HG02678 (cell line): Measurements from ENCODE around the gene TMEM253.

ENCODE experiments used
- ATAC-seq: cut with Tn5 transposase; IDR thresholded peaks from one replicate; pipeline ENCODE4 v1.9.1; 2021; ENCODE audit warnings: mild to moderate bottlenecking, moderate library complexity; ENCODE audit not compliant: unreplicated experiment

Gene TMEM253

DNA sequence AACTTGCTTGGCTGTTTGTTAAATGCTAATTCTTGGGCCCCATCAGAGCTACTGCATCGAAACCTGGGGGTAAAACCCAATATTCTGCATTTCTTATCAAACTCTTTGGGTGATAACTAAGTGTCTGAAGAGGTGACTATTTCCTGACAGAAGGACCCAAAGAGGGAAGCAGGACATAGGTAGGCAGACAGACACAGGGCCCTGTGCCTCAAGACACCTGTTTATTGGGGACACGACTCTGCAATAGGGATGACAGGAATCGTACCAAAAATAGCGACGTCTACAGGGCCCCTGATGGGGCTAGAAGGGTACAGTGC is 11.0 kb upstream of the TMEM253 start:
- no peak for ATAC-seq

DNA sequence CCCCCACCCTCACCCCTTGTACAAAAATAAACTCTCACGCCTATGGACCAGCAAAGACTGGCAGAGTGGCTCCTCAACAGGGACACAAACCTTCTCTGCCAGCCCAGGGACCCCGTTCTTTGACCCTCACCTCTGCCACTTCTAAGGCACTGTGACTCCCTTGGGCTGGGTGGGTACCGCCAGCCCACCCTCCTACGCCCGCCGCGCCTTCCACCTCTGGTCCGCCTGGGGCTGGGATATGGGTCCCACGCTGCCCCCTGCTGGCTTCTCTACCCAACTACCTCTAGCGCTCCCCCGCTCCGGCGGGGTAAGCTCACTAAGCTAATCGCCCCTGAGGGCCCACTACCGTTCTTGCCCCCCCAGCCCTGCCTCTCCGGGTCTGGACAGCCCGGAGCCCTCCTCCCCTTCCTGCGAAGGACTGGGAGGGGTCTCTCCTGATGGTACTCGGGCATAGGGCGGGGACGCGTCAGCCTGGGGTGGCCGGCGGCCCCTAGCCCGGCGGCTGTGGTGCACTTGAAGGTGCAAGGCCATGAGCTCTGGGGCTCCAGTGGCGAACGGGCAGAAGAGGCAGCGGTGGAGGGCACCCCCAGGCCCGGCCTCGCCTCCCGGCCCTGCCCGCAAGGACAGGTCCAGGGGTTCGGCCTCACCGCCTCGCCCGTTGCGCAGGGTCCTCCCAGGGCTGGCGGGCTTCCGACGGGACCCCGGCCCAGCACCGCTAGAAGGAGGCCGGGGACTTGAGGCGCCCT is 10.5 kb upstream of the TMEM253 start:
- ATAC-seq, result no peak

DNA sequence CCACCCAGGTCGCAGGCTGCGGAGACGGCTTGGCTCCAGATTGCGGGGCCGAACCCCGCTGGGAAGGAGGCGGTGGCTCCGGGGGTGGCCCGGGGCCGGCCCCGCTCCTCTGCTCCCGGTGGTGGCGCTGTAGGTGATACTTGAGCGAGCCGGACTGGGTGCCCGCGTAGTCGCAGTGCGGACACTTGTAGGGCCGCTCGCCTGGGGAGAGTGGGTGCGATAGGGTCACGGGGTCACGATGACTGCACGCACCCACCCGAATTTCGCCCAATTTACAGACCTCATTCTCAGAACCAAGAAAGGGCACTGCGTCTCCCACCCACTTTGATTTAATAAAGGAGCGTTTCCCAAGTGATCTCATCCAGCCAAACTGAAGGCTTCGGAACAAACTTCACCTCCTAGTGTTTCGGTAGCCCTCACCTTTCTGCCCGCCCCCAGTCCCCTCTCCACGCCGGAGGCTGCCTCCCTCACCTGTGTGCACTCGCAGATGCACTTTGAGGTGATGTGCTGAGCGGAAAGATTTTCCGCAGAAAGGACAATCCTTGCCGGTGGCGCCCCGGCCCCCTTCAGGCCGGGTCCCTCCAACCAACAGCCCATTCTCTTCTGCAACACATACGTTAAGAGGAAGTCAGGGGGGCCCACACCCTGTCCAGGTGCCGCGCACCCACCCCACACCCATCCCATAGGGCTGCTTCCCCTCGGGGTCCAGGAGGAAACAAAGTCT is 9.8 kb upstream of the TMEM253 start:
- ATAC-seq, result no peak

DNA sequence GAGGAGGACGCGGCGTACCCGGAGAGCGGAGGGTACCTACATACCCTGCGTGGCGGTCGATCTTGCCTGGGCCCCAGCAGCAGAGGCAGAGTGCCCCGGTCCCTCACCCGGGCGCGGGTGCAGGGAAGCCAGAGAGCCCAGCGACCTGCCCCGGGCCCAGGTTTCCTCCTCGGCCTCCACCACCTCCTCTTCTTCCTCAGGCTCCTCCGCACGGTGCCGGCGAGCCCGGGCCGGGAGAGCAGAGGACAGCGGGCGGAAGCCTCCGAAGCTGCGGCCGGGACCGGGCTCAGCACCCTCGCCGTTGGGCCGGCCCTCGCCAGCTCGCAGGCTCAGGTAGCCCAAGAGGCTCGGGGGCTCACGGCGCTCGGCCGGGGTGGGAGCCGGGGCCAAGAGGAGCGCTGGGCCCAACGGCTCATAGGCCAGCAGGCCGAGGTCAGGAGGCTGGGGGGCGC is 9.0 kb upstream of the TMEM253 start:
- ATAC-seq, result no peak

DNA sequence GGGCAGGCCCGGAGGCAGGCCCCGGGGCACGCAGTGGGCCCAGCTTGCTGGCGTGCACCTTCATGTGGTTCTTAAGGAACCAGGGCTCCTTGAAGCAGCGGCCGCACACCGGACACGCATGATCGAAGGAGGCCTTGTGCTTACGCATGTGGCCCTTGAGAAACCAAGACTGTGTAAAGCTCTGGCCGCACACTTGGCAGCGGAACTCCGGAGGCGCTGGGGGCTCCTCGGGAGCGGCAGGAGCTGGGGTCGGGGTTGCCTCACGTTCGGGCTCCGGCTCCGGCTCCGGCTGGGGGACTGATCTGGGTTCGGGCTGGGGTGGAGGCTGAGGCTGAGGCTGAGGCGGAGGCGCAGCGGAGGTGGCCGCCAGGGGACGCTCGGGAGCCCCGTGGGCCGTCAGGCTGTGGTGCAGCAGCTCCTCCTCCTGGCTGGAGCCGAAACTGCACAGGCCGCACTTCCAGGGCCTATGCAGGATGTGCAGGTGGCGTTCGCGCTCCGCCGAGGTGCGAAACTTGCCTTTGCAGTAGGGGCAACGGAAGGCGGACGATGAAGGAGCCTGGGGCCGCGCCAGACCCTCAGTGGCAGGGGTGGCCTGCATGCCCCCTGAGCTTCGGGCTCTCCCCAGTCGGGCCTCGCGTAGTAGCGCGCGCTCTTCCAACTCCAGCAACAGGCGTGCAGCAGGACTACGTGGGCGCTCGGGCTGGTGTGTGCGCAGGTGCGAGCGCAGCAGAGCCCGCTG is 8.4 kb upstream of the TMEM253 start:
- ATAC-seq, result peak; percentile 82

DNA sequence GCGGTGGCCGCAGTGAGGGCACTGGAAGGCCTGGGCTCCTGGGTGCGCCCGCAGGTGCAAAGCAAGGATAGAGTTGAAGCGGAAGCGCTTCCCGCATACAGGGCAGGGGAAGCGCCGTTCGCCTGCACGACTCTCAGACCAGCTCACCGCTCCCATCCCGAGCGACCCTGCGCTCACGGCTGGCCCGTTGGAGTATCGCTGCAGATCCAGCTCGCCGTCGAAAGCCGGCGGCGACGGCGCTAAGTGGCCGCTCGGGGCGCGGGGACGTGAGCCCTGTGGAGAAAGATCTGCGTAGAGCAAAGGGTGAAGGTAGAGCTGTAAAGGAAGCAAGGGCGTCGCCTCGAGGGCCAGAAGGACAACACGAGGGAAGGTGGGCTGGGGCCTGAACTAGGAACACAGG is 7.8 kb upstream of the TMEM253 start:
- no peak for ATAC-seq

DNA sequence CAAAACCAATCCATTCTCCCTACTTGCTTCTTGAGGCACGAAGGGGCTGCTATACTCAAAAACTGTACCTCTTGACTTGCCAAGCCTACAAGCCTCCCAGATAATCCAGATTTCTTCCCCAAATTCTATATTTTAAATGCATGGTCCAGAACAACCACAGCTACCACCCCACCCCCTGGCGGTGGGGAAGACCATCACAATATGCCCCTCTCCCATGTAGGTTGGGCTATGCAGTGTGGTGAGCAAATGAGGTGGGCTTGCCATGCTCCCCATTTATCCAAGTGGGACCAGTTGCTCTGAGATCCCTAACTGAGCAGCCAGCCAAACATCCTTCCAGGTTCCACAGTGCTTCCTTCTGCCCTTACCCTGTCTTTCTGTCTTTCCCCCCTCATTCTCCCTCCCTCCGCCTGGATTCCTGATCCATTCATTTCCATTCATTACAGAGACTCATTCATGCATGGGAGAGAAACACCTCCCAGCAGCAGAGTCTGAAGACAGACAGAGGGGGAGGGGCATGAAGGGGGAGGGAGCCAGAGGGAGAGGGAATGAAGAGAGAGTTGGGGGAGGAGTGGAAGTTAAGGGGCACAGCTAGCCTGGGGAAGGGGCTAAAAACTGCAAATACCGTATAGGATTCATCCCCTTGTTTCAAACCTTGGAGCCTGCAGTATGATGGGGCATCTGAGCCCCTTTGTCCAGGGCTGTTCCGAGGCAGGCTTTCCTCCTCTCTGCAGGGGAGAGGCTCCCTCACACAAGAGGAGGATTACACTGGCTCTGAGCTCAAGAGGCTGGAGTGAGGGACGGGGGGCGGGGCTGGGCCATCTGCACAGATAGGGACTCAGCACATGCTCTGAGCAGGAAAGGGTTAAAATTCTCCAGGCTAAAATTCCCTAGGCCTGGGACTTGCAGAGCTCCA is 6.8 kb upstream of the TMEM253 start:
- ATAC-seq, result no peak

DNA sequence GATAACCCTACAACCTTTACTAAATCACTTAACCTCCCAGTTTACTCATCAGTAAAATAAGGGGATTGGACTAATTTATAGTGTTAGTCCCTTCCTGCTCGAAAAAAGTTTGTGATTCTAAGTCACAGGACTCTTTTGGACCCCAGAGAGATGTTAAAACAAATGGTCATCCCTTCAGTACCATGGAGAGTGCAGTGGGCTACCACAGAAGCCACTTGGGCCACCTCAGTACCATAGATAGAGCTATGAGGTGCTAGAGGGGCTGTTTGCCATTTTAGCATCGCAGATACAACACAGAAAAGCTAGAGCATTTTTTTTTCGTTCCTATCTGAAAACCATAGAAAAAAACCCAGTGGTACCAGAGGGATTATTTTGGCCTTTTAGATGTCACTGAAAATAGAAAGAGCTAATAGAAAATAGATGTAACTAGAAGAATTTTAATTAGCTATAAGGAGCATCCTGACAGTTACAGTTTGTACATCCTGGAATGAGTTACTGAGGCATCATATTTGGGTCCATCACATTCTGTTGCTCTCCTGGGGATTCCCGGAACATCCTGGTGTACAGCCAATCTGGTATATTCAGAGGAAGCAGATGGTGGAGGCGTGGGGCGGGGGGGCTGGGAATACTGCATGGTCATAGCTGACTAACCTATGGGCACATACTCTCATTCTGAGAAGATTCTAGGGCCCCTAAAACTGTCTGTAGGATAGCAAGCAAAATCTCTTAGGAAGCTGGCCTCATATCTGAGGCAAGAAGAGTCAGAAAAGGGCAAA is 5.2 kb upstream of the TMEM253 start:
- no peak for ATAC-seq

DNA sequence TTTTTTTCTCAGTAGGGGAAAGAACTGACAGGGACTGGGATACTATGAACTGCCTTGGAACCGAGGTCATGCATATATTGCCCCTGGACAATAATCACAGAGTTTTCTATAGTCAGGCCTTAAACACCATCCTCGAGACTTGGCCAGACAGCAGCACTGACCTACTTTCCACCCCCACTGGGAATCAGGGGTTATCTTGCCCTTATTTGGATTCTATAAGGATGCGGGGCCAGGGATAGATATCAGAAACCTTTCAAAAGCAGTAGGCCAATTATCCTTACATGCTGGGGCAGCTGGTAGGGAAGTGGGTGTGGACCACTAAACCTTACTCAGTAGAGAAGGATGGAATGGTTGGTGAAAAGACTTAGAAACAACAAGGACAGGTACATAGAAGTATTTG is 4.4 kb upstream of the TMEM253 start:
- ATAC-seq, result no peak

DNA sequence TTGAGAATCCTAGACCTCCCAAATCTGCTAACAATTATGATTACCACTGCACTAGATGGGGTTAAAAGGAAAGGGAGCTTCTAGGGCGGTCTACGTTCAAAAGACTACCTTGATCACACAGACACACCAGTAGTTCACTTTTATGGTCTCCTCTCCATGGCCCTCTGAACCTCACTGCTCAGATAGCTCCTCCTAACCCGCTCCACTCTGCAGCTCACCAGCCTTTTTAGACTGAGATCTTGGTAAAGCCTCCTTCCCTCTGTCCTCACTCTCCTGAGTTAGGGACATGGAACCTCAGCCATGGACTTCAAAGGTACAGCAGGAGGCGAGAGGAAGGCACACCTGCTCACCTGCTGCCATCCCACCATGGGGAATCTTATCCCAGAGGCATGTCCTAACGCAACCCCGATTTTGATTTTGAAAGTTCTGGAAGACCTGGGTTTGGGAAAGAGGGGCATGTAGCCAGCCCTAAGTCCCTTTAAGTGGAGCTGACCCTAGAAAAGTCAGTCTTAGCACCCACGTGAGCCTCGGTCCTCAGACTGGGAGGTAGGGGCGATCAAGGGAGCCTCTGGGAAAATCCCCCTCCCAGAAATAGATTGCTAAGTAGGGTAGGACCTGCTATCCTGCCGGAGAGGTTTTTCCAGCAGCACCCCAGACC is 3.8 kb upstream of the TMEM253 start:
- ATAC-seq, result no peak

DNA sequence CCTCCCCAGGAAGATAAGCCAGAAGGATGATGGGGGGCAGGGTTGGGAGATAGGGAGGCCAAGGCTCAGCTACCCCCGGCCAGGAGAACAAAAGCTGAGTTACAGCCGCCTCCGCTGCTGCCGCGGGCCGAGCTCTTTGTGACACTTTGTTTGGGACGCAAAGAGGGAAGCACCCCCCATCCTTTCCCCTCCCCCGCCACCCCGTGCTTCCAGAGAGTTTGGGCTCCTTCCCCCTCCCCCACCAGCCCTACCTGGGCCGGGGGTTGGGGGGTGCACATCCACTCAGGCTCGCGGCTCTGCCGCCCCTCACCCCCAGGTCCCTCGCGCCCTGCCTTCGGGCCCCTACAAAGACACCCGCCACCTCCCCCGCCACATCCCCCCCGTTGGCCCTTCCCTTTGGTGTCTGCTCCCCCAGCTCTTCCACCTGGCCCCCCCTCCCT is 3.2 kb upstream of the TMEM253 start:
- ATAC-seq, result no peak

DNA sequence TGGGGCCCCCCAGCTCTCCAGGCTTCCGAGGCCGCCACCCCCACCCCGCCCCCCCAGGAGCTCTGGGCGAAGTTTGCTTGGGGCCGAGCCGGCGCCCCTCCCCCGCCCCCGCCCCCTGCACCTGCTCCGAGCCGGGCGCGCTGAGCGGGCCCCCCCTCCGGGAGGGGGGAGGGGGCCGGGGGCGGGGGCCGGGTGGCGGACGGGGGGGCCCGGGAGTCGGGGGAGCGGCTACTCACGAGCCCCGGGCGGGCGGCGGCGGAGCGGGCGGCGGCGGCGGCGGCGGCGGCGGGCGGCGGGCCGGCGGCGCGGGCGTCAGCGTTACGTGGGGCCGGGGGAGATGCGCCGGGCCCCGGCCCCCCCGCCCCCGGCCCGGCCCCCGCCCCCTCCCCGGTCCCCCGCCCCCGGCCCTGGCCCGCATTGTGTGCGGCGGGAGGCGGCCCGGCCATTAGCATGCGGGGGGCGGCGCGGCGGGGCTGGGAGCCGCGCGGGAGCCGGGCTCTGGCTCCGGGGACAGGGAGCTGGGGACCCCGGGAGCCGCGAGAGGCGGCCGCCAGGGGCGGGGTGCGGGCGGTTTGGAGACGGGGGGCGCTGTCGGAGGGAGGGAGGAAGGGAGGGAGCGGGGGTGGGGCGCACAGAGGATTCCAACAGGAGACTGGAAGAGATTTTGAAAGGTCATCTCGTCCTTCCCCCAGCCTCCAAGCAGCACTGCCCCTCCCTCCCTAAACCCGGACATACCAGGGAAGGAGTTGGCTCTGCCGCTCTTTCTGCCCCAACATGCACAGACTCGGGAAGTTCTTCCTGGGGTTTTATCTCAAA is 2.6 kb upstream of the TMEM253 start, which contains the start of gene ZNF219:
Gene ZNF219 (minus strand): TSS at position 580 of the 816 bp plus-strand sequence. CDS start 5,064 bp downstream, outside the sequence.
- no peak for ATAC-seq

DNA sequence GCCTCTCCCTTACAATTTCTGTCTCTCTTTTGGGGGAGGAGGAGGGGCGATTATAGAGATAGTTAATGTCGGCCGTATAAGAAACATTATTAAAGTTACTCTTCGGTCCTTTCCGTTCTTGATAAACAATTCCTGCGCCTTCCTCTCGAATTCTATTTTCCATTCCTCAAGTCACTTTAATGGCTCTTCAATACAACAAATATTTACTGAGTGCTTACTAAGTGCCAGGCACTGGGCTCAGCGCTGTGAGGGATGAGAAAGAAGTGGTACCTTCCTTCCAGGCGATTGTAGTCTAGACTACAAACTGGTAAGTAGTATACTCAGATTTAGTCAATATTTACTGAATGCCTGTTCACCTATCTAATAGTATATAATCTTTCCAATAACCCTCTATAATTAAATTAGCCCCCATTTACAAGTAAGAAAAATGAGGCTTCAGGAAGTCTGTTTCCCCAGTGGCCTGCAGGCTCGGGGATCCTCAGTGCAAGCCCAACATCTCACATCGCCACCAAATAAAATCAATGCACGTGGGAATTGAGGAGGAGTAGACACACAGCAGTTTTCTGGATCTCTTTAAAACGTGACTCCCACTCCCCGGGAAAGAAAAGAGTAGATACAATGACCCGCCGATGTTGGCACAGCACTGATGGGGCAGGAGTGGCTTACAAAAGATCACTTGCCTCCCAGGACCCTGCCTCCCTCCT is 1.8 kb upstream of the TMEM253 start:
- ATAC-seq, result no peak

DNA sequence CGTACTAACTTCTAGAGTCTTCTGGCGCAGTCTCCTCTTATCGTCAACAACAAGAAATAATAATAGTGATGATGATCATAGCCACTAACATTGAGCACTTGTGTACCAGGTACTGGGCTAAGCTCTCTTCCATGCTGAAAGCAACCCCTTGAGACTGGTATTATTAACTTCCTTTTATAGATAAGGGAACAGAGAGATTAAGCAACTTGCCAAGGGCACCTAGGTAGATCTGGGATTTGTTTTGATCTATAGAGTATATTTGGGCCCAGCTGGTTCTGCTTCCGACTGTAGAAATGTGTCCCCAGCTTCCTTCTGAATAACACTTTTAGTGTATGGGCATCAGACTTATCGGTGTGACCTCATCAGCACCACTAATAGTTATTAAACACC is 1.3 kb upstream of the TMEM253 start:
- ATAC-seq, result no peak

DNA sequence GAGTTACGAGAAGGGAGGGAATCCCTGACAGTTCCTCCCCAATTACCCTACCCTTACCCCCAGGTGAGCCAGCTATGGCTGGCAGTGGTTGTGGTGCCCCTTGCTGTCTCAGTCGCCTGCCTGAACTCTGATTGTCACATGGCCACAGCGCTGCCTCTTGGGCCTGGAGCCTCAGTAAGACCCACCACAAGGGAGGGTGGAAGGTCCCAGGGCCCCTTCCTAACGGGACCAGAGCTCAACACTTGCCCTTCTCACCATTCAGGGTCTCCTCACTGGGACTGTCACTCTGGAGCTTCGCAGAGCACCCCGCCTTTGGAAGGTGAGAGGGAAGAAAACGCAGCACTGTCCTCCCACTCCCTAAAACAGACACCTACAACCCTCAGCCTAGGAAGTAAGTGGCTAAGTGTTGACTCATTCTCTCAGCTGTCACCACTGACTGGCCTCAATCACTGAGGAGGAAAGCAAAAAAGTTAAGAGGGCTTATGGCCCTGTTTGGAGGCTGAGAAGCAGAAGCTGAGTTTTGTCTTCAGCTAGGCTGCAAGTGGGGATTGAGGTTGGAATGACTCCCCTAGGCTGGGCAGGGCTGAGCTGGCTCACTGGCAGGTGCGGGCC is 1.0 kb downstream of the TMEM253 start:
- ATAC-seq, result no peak

DNA sequence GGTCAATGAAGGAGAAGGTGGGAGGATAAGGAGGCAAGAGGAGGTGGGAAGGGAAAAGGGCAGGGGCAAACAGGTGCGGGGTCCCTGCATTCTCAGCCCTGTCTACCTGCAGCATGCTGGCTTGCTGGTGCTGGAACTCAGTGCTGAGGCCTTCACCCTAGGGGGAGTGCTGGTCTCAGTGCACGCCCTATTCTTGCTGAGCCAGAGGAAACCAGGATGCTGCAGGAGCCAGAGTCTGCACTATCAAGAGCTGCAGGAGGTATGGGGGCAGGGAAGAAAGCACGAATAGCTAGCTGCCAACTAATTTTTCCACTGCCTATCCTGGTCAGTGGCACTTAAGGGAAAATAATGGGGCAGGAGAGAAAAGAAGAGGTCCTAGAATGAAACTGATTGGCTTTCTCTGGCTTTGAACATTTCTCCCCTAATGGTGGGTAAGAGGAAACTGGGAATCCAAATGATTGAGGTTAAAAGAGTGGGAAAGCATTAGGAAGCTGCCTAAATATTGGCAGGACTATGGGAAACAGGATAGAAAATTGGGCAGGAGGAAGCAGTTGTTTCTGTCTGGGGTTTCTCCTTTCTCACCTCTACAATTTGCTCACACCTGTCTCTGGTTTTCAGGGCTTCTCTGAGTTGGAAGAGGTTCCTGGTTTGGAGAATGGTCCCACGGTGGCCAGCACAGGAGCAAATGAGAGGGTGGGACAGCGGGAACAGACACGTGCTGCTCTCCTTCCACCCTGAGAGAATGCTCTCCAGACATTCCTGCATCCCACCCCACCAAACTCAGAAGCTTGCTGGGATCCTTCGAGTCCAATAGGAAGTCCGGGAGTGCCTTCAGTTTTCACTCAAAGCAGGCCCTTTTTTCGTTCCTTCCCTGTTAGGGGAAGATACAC is 1.9 kb downstream of the TMEM253 start:
- ATAC-seq, result no peak

DNA sequence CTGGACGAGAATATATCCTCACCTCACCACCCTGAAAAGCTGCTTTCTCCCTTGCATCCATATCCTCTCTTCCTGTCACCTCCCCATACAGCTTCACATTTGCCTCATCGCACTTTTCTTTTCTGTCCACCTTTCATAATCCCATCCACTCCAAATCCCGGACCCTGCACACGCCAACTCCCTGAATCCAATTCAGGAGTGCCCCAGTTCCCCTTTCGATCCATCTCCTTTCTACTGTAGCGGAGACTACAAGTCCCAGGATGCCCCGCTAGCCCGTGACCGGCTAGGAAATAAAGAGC is 2.5 kb downstream of the TMEM253 start:
- ATAC-seq, result peak; percentile 1
